ENCODE measurements around the gene SNAI1.
"Not testable (repeated sequence)": the region's sequence is repeated elsewhere in the genome, so short reads cannot be mapped to it uniquely, and the experiment has no call there.

The SNAI1 gene

DNA sequence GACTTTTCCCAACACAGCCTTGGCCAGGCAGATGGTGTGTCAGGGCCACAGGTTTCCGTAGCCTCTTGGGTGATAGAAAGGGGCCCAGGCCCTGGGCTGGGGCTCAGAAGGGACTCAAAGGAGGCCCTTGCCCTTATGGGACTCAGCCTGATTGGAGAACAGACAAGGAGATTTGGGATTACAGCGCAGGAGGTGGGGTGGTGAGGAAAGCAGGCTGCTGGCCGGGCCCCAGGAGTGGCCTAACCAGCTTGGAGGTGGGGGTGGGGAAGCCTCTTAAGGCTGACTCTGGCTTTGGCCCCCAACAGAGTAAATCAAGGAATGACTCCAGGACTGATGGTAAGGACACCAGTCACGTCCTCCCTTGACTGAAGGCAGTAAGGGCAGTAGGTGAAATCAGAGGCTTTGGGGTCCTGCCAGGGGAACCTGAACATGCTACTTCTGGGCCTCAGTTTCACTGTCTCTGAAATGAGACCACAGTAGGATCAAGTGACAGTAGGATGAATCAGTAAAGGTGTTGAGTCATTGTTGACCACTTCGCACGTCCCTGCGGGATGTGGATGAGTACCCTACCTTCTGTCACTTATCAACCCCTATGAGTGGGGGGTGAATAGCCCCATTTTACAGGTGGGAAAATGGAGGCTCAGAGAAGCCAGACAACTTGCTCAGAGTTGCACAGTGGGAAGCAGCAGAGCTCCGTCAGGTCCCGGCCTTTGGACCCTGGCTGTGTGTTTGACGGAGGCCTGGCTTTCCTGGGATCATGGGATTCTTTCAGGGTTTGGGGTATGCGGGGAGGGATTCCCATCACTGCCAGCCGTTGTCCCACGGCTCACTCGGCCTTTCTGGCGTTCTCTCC lies 4.5 kb downstream of the SNAI1 start:
- no peak for DNase-seq

DNA sequence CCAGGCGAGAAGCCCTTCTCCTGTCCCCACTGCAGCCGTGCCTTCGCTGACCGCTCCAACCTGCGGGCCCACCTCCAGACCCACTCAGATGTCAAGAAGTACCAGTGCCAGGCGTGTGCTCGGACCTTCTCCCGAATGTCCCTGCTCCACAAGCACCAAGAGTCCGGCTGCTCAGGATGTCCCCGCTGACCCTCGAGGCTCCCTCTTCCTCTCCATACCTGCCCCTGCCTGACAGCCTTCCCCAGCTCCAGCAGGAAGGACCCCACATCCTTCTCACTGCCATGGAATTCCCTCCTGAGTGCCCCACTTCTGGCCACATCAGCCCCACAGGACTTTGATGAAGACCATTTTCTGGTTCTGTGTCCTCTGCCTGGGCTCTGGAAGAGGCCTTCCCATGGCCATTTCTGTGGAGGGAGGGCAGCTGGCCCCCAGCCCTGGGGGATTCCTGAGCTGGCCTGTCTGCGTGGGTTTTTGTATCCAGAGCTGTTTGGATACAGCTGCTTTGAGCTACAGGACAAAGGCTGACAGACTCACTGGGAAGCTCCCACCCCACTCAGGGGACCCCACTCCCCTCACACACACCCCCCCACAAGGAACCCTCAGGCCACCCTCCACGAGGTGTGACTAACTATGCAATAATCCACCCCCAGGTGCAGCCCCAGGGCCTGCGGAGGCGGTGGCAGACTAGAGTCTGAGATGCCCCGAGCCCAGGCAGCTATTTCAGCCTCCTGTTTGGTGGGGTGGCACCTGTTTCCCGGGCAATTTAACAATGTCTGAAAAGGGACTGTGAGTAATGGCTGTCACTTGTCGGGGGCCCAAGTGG lies 5.3 kb downstream of the SNAI1 start:
- DNase-seq: no peak

DNA sequence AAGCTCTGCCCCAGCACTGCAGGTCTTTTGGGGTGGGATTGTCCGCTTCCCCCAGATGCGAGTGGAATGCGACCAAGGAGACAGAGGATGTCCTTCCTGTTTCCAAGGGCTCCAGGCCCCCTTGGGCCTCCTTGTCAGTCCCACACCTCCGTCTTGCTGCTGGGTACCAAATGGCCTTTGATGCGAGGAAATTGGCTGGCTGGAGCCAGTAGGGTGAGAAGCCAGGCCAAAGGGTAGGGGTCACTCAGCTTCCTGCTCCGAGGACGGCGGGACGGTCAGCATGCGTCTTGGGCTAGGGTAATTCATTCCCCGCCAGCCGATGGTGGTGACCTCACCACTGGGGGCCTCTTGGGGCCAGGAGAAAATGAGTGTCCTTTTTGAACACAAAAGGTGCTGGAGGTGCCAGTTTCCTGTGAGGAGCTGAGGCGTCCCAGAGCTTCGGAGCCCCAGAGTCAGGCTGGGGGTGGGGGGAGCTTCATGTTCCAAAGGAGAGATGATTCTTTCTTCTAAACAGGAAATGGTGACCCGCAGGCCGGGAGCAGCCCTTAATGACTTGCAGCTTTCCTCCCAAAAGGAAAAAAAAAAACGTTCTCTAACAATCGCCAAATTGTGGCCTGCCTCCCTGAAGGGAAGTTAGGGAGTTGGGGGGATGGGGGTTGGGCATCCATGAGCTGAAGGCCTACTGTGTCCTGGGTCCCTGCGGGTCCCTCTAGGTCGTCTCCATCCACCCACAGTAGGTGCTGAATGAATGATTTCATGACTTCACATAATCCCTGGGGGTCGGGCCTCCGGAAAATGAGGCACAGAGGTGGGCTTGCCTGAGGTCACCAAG lies 6.7 kb downstream of the SNAI1 start:
- no peak for DNase-seq

DNA sequence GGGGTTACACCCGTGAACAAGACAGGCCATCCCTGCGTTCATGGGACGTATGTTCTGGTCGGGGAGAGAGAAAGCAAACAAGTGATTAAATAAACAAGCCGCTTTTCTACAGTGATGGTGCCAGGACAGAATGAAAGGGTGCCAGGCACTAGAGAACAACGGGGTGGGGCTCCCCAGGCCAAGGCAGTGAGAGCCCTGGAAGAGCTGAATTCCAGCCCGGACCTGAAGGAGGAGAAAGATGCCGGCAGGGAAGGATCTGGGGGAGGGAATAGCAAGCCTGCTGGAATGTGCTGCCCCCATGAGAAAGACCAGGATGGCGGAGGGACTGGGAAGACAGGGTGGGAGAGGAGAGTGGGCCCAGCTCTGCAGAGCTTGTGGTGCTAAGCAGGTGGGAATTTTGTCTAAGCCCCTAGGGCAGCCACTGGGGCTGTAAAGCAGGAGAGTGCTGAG lies 7.5 kb downstream of the SNAI1 start:
- no peak for DNase-seq

DNA sequence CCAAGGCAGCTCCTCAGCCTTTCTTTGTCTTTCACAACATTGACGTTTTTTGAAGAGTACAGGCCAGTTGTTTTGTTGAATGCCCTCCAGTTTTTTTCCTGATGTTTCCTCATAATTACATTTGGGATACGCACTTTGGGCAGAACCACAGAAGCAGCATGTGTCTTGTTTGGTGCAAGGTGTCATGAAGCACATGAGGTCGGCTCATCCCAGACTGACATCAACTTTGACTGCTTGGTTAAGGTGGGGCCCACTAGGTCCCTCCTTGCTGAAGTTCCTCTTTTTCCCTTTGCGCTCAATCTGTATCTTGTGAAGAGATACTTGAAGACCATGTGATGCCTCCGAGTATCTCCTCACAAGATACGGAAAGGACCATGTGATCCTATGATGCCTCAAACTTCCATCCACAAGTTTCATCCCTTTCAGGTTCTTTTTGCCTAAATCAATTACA lies 10.5 kb downstream of the SNAI1 start:
- no peak for DNase-seq

DNA sequence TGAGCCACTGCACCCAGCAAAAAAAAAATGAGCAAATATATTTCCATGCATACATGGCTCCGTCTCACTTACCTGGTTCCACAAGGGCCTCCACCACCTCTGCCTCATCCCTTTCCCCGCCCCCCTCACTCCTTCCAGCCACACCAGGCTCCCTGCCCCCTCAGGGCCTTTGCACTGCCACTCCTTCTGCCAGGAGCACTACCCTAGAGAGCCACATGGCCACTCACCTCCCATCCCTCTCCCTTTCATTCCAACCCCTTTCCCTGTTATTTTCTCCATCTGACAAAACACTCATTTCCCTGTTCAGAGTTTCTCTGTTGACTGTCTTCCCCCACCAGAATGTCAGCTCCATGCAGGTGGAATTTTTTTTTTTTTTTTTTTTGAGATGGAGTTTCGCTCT lies 12.8 kb downstream of the SNAI1 start:
- DNase-seq: no peak

DNA sequence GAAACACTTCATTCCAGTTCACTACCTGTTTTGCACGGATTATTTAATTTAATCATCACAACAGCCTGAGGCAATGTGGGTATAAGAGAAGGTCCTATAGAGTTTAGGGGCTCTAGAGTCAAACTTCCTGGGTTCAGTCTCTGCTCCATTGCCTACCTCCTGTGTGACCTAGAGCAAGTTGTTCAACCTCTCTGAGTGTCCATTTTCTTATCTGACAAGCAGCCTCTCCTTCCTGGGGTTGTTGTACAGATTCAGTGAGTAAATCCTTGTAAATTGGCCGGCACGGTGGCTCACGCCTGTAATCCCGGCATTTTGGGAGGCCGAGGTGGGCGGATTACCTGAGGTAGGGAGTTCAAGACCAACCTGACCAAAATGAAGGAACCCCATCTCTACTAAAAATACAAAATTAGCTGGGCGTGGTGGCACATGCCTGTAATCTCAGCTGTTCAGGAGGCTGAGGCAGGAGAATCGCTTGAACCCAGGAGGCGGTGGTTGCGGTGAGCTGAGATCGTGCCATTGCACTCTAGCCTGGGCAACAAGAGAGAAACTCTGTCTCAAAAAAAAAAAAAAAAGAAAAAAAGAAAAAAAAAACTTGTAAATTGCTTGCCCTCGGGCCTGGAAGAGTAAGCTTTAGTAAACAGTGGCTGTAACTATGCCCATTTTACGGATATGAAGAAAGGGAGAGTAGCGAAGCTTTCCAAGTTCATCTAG lies 15.9 kb downstream of the SNAI1 start:
- not testable (repeated sequence) for DNase-seq

DNA sequence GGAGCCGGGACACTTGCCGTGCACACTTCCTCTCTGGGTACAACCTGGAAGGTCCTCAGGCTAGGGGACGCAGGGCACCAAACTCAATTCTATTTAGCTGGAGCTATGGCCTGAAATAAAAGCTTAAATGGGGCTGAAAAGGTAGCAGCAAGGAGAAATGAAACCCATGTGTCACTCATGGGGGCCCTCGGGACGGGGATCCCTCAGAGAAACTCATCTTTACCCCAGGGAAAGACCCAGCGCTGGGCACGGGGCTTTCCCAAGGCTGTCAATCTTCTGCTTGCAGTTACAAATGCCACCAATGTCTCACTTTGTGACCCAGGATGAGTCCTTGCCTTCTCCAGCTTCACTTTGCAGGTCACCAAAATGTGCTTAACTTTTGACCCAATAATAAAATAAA lies 16.5 kb downstream of the SNAI1 start:
- no peak for DNase-seq

DNA sequence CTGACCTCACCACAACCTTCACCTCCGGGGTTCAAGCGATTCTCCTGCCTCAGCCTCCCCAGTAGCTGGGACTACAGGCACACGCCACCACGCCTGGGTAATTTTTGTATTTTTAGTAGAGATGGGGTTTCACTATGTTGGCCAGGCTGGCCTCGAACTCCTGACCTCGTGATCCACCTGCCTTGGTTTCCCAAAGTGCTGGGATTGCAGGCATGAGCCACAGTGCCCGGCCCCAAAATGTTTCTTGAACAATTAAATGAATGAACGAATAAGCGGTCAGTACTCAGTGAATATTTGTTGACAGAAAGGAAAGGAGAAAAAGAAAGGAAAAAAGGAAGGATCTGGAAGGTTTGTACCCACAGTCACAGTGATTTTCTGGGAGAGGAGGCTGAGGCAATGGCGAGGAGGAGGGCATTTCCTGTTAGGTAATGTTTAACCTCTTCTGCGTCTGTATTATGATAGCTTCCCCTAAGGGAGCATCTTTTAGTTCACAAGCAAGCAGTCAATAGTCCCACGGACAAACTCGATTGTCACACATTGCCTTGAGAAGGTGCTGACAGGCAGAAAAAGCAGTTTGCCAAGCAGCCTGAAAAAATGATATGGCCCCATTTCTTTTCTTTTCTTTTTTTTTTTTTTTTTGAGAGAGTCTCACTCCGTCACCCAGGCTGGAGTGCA lies 17.9 kb downstream of the SNAI1 start:
- DNase-seq: not testable (repeated sequence)

DNA sequence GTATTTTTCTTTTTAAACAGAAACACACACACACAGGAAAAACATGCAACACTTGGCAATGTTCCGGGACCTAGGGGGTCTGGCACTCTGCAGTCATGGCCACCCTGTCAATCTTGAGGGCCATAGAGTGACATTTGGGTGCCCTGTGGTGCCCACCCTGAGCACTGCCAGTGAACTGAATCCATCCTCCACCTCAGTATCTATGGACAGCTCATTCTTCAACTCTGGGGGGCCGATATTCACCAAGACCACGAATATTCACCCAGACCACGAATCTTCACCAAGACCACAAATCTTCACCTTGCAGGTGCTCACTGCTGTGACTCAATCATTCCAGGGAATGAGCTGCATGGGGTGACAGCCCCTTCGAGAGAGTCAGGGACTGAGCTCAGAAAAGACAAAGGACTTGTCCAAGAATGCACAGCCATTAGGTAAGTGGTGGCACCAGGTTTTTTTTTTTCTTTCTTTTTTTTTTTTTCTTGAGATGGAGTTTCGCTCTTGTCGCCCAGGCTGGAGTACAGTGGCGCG lies 19.1 kb downstream of the SNAI1 start:
- DNase-seq: no peak

DNA sequence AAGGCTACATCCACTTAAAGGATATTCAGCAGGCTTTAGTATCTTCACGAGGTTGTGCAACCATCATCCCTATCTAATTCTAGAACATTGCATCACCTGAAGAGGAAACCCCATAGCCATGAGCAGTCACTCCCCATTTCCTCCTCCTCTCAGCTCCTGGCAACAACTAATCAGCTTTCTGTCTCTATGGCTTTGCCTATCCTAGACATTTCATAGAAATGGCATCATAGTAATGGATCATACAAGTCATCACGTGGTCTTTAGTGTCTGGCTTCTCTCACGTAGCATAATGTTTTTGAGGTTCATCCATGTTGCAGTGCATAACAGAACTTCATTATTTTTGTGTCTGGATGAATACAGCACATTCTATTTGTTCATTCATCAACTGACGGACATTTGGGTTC lies 20.5 kb downstream of the SNAI1 start:
- no peak for DNase-seq

DNA sequence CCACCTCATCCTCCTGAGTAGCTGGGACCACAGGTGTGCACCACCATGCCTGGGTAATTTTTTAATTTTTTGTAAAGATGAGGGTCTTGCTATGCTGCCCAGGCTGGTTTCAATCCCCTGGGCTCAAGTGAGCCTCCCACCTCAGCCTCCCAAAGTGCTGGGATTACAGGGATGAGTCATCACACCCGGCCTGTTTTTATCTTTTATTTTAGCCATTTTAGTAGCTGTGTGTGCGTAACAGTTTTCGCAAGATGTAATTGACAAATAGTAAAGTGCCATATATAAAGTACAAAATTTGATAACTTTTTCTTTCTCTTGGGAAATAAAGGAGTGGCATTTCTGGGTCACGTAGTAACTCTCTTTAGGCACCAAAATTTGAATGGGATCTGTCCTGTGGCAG lies 21.4 kb downstream of the SNAI1 start:
- DNase-seq: no peak

DNA sequence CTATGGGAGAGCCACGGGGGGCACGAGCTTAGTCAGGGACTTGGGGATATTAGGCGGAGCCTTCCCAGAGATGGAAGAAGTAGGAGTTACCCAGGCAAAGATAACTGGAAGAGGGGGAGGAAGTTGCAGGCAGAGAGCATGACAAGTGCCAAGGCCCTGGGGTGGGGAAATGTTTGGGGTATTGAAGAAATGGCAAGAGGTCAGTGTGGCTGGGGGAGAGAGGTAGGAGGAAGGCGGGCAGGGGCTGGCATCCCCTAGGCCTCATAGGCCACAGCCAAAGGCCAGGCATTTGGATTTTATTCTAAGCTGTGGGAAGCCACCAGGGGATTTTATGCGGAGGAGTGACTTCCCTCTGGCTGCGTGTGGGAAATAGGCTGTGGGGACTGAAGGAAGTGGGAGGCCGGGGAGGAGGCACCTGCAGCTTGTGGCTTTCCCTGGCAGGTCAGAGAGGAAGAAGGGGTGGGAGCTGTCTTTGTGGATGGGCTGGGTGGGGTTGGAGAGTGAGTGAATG lies 22.7 kb downstream of the SNAI1 start:
- no peak for DNase-seq

DNA sequence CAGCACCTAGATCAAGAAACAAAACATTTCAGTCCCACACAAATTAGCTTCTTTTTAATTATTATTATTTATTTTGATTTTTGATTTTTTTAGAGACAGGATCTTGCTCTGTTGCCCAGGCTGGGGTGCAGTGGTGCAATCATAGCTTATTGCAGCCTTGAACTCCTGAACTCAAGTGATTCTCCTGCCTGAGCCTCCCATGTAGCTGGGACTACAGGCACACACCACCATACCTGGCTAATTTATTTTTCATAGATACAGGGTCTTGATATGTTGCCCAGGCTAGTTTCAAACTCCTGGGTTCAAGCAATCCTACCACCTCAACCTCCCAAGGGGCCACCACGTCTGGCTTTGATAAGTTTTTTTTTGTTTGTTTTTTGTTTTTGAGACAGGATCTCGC lies 24.6 kb downstream of the SNAI1 start:
- DNase-seq: no peak

DNA sequence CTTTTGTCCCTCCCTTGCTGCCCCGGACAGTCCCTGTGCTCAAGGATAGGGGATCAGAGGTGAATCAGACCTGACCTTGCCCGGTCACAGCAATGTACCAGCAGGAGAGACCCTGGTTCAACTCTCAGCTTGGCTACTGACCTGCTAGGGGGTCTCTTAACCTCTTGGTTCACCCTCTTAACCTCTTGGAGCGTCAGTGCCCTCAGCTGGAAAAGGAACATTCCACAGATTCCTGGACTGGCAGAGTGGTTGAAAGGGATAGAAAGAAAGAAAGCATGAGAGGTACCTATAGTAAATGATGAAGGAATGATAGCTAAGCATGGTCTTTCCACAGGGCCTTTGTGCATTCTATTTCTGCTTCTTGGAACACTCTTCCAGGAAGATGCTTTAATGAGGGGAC lies 25.2 kb downstream of the SNAI1 start:
- no peak for DNase-seq

DNA sequence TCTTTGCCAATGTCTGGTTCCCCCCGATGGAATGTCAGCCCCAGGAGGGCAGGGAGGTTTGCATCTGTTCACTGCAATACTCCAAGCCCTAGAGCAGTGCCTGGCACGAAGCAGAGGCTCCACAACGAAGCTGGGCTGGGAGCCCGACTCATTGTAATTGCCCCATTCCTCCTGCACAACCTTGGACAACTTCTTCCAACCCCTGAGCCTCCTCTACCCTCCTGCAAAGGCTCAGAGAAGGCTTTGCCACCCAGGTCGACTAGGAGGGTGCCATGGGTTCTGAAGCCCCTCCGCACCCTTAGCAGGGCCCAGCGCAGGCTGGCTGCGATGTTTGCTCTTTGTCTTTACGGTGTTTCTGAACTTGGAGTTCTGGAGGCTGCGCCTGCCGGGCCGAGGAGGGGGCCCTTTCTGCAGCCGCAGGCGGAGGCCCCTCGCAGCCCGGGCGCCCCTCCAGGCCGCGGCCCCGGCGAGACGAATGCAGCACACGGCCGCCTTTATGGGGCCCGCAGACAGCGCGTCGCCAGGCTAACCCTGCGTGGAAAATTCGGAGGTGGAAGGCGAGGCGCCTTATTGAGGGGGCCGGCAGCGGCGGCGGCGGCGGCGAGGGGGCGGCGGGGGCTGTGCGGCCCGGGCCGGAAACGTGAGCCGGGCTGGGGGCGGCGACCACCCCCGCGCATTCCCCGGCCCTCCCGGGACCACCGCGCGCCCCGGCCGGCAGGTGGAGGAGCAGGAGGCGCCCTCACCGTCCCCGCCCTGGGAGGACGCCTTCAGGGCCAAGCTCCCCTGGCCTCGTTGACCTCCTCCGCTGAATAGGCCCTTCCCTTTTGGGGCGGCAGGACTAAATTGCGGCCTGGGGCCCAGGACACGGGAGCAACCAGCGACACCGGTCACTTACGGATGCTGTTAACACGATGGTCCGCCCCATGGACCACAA lies 27.0 kb downstream of the SNAI1 start:
- no peak for DNase-seq

DNA sequence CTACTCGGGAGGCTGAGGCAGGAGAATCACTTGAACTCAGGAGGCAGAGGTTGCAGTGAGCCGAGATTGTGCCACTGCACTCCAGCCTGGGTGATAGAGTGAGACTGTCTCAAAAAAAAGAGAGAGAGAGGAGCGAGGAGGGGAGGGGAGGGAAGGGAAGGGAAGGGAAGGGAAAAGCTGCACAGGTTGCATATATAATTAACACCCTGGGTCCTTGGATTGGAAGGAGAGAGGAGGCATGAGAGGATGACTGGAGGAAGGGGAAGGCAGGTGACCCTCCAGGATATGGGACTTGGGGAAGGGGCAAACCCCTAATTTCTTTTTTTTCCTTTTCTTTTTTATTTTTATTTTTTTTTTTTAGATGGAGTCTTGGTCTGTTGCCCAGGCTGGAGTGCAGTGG lies 28.8 kb downstream of the SNAI1 start:
- DNase-seq: not testable (repeated sequence)

DNA sequence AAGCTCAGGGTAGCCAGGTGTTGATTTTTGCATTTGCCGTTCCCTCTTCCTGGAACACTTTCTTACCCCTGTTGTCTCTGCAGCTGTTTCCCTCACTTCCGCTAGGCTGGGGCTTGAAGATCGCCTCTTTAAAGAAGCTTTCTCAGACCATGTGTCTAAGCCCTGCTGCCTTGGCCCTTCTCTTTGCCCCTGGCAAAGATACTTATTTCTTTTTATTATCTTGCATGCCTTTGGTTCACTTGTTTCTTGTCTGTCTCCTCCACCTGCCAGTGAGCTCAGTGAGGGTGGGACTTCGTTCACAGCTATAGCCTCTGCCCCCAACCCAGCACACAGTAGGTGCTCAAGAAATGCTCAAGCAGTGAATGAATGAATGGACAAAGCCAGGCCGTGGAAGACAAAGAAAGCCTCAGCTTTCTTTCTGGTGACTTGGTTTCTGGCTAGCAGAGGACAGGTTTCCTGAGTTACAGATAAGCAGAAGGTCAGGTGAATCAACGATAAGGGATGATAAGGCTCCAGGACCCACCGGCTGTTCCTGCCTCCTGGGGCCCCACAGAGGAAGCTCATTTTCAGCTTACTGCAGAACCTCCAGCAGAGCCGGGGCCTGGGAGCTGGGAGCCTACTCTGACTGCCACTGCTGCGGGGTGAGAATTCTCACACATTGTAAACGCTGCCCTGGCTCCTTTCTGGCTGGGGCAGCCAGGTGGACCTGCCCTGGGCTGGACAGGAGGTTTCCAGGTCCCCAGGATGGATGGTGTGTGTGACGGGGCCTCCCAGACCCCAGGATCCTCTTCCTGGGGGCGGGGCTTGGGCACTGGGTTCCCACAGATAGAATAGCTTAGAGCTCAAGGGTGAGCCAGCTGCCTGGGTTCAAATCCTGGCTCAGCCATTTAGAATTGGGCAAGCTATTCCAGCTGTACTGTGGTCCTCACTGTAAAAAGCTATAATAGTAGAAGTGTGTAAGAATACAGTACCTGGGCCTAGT lies 29.8 kb downstream of the SNAI1 start:
- no peak for DNase-seq

DNA sequence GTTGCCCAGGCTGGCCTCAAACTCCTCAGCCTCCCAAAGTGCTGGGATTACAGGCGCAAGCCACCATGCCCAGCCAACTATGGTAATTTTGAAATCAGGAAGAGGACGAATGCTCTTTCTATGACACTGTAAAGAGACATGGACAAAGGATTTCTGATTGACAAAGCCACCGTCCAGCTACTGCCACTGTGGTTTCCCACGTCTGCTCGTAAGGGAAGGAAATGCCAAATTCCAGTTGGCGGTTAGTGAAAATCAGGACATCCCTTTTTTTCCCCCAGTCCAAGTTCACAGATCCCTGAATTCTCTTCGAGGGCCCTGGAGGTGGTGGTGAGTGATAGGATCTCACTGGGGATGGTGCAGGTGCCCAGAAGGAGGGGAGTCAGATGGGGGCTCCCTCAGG lies 31.2 kb downstream of the SNAI1 start:
- DNase-seq: no peak
